ENCODE results near the gene FMO3.

- TF ChIP-seq CTCF (IDR thresholded peaks at IDR 0.05; ENCODE audit: insufficient read depth, low read depth, low read length) (no peak), EZH2 (IDR thresholded peaks at IDR 0.05; ENCODE audit: insufficient read depth, low read length) (no peak)
Observed at GRCh38 chr1:171161431-171161830, 70.7 kb downstream of the FMO3 start.
